SK-N-MC (cell line): Measurements from ENCODE around the gene DUSP2.

Source experiments
- EZH2 ChIP-seq: fragments of 200-600 bp; sonication (generic); IDR thresholded peaks from one replicate; pipeline ENCODE4 v1.6.1; 2017; ENCODE audit warnings: antibody characterized with exemption
- POLR2AphosphoS5 ChIP-seq: IDR thresholded peaks from 2 replicates; pipeline ENCODE4 v1.6.1; 2012; ENCODE audit warnings: mild to moderate bottlenecking, low read depth, low read length, borderline replicate concordance

DNA sequence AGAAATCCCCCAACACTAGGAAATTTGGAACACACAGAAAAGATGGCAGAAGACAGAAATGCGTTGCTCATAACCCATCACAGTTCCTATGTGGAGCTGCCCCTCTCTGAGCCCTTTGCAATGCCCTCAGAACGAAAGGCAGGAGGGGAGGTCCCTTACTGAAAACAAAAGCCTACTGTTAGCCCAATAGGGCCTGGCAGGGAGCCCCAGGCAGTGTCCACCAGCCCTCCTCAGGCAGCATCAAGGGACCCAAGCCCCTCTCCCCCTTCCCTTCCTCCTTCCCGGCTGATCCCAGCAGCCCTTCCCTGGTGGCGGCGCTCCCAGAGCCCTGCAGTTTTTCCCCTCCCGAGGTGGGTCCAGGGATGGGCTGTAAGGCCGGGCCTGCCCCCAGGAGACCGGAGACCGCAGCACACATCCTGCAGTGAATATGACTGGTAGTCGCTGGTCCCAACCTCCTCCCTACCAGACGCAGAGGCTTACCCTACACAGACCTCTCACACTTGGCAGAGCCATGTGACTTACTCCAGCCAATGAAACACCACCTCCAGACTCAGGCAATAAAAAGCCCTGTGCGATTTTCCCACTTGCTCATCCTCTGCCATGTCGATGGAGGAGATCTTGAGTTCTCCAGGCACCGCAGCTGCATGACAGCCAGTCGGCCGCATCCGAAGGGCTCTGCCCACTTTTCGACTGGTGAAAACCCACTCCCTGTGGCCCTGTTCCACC, 19.4 kb upstream of the DUSP2 start:
- TF ChIP-seq EZH2, result no peak
- no peak for TF ChIP-seq POLR2AphosphoS5
